HepG2 (cell line): Measurements from ENCODE around the gene NOL12. TPM values are rescaled to one million over a fixed set of nuclear protein-coding genes. Genes with fewer than 3 reads are reported as not detected.
A peak's percentile ranks its signal among the peaks of the same experiment; 100 is the strongest.

Experiments
- ERF ChIP-seq: IDR thresholded peaks from 2 replicates; pipeline ENCODE4 v1.6.1; 2018; ENCODE audit warnings: missing biosample characterization, missing genetic modification reagents
- FOXK1 ChIP-seq: sonication (generic); formaldehyde crosslinking; IDR thresholded peaks from 2 replicates; pipeline ENCODE4 v1.4.0; 2020; ENCODE audit warnings: low read depth, missing genetic modification reagents, borderline replicate concordance
- HNF4A ChIP-seq: sonication (generic); formaldehyde crosslinking; IDR thresholded peaks from 2 replicates; pipeline ENCODE4 v1.4.0; 2020; ENCODE audit warnings: missing genetic modification reagents
- KMT2A ChIP-seq: sonication (generic); formaldehyde crosslinking; IDR thresholded peaks from 2 replicates; pipeline ENCODE4 v1.4.0; 2020; ENCODE audit warnings: missing genetic modification reagents
- SNRNP70 ChIP-seq: fragments of 200-400 bp; formaldehyde crosslinking; IDR thresholded peaks from 2 replicates; pipeline ENCODE4 v1.6.1; 2017; ENCODE audit warnings: mild to moderate bottlenecking, low read depth, low read length, moderate library complexity
- STAG1 ChIP-seq: sonication (generic); formaldehyde crosslinking; IDR thresholded peaks from 2 replicates; pipeline ENCODE4 v1.4.0; 2020; ENCODE audit warnings: missing genetic modification reagents
- ZKSCAN8 ChIP-seq: IDR thresholded peaks from 2 replicates; pipeline ENCODE4 v1.6.1; 2016; ENCODE audit warnings: borderline replicate concordance, missing genetic modification reagents, missing compliant biosample characterization
- ZNF101 ChIP-seq: sonication (generic); formaldehyde crosslinking; IDR thresholded peaks from 2 replicates; pipeline ENCODE4 v1.4.0; 2020; ENCODE audit warnings: mild to moderate bottlenecking, low read depth, missing genetic modification reagents, borderline replicate concordance
- ZNF3 ChIP-seq: IDR thresholded peaks from 2 replicates; pipeline ENCODE4 v1.7.0; 2017; ENCODE audit warnings: inconsistent platforms
- ZNF468 ChIP-seq: sonication (generic); formaldehyde crosslinking; IDR thresholded peaks from 2 replicates; pipeline ENCODE4 v1.8.0; 2022; ENCODE audit warnings: mild to moderate bottlenecking, moderate library complexity, missing genetic modification reagents
- ZNF484 ChIP-seq: sonication (generic); formaldehyde crosslinking; IDR thresholded peaks from 2 replicates; pipeline ENCODE4 v1.5.1; 2020; ENCODE audit warnings: mild to moderate bottlenecking, low read depth, missing genetic modification reagents, borderline replicate concordance
- ZNF557 ChIP-seq: sonication (generic); formaldehyde crosslinking; IDR thresholded peaks from 2 replicates; pipeline ENCODE4 v1.4.0; 2020; ENCODE audit warnings: missing genetic modification reagents
- polyA plus RNA-seq, 8 experiments: library from polyadenylated mRNA; depleted of rRNA in 3 of 8; stranded (reverse) in 7 of 8; unstranded in 1 of 8; fragments of >200 nt; fragmentation: Illumina TruSeq in 4 of 8; extraction: Trizol in 4 of 8; gene quantifications; 2 replicates each; pipeline versions ENCODE4 v1.2.1 to v1.2.3, GENCODE V29; 2011 to 2016; ENCODE audit warnings: low read depth in 4 of 8, missing spikeins in 1 of 8, mixed read lengths in 1 of 8; ENCODE audit not compliant: insufficient read depth in 1 of 8
- total RNA-seq, 5 experiments: library from RNA; depleted of rRNA; stranded (reverse); fragments of >200 nt; fragmentation: Illumina TruSeq; extraction: Trizol; gene quantifications; 2 replicates each; pipeline ENCODE4 v1.2.3, GENCODE V29; 2016; ENCODE audit warnings: low read depth in 1 of 5
- TF ChIP-seq, protein P1 (sequence below): sonication (generic); formaldehyde crosslinking; IDR thresholded peaks from 2 replicates; pipeline ENCODE4 v1.4.0; 2020; ENCODE audit warnings: missing genetic modification reagents, low read depth, mild to moderate bottlenecking, borderline replicate concordance
- TF ChIP-seq, protein P2 (sequence below): sonication (generic); formaldehyde crosslinking; IDR thresholded peaks from 2 replicates; pipeline ENCODE4 v1.4.0; 2020; ENCODE audit warnings: mild to moderate bottlenecking, missing genetic modification reagents
- TF ChIP-seq, protein P3 (sequence below): sonication (generic); formaldehyde crosslinking; IDR thresholded peaks from 2 replicates; pipeline ENCODE4 v1.5.0; 2020; ENCODE audit warnings: missing genetic modification reagents
- TF ChIP-seq, protein P4 (sequence below): IDR thresholded peaks from 2 replicates; pipeline ENCODE4 v1.6.1; 2016; ENCODE audit warnings: missing genetic modification reagents, missing compliant biosample characterization
- TF ChIP-seq, protein P5 (sequence below): sonication (generic); formaldehyde crosslinking; IDR thresholded peaks from 2 replicates; pipeline ENCODE4 v1.4.0; 2020; ENCODE audit warnings: missing genetic modification reagents
- TF ChIP-seq, protein P6 (sequence below): sonication (generic); formaldehyde crosslinking; IDR thresholded peaks from 2 replicates; pipeline ENCODE4 v1.4.0; 2020; ENCODE audit warnings: mild to moderate bottlenecking, low read depth, missing genetic modification reagents
- TF ChIP-seq, protein P7 (sequence below): sonication (generic); formaldehyde crosslinking; IDR thresholded peaks from 2 replicates; pipeline ENCODE4 v1.4.0; 2020; ENCODE audit warnings: missing genetic modification reagents, mild to moderate bottlenecking, borderline replicate concordance

Gene NOL12
- total and polyA plus RNA-seq, 2 of the 13 experiments (the other 11 are each of a cell fraction or from before 2014, with no cell fraction given) = 14.3 to 31.4 TPM

DNA sequence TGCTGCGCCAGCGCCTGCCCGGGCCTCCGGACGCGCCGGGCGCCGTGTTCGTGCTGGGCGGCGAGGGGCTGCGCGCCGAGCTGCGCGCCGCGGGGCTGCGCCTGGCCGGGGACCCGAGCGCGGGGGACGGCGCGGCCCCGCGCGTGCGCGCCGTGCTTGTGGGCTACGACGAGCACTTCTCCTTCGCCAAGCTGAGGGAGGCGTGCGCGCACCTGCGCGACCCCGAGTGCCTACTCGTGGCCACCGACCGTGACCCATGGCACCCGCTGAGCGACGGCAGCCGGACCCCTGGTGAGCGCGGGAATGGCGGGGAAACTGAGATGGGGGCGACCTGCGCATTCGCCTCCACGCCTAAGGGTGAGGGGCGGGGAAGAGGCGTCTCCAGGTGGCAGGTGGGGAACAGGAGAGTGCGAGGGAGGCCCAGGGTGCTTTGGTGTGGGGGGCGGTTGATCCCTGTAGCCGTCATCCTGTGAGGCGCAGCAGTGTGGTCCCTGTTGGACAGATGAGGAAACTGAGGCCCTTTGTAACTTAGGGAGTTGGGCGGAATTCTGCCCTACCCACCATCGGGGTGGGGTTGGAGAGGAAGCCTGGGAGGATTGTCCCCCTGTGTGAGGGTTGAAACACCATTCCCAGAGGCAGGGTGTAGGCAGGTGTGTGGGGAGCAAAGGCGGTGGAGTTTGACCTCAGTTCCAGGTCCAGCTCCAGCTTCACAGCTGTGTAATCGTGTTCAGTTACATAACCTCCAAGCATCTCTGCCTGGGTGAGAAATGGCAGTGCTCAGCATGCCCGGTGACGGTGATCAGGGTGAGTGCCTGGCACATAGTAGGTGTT lies 26.9 kb upstream of the NOL12 start (continued):
- TF ChIP-seq, protein P1, sequence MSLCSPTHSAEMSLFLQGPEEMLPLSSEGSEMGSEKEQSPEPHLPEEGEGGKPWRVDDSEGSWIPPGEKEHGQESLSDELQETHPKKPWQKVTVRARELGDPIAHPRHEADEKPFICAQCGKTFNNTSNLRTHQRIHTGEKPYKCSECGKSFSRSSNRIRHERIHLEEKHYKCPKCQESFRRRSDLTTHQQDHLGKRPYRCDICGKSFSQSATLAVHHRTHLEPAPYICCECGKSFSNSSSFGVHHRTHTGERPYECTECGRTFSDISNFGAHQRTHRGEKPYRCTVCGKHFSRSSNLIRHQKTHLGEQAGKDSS = 0 out of 2 replicates have a peak, but pooled peaks have one; percentile 74
- TF ChIP-seq ZKSCAN8 (CRISPR knock-in tag) (no peak), ZNF484 (CRISPR knock-in tag) (no peak), HNF4A (CRISPR knock-in tag) (peak; percentile 99), ZNF468 (CRISPR knock-in tag) (no peak), STAG1 (CRISPR knock-in tag) (no peak), ZNF557 (CRISPR knock-in tag) (no peak), ZNF101 (CRISPR knock-in tag) (no peak), ZNF3 (no peak), ERF (CRISPR knock-in tag) (peak; percentile 67; the same call in 1 of the 2 replicates), FOXK1 (CRISPR knock-in tag) (peak; percentile 55; the same call in 1 of the 2 replicates), KMT2A (CRISPR knock-in tag) (no peak), SNRNP70 (no peak)
- TF ChIP-seq, protein P2, sequence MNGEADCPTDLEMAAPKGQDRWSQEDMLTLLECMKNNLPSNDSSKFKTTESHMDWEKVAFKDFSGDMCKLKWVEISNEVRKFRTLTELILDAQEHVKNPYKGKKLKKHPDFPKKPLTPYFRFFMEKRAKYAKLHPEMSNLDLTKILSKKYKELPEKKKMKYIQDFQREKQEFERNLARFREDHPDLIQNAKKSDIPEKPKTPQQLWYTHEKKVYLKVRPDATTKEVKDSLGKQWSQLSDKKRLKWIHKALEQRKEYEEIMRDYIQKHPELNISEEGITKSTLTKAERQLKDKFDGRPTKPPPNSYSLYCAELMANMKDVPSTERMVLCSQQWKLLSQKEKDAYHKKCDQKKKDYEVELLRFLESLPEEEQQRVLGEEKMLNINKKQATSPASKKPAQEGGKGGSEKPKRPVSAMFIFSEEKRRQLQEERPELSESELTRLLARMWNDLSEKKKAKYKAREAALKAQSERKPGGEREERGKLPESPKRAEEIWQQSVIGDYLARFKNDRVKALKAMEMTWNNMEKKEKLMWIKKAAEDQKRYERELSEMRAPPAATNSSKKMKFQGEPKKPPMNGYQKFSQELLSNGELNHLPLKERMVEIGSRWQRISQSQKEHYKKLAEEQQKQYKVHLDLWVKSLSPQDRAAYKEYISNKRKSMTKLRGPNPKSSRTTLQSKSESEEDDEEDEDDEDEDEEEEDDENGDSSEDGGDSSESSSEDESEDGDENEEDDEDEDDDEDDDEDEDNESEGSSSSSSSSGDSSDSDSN = peak; percentile 55; the same call in 1 of the 2 replicates
- TF ChIP-seq, protein P3, sequence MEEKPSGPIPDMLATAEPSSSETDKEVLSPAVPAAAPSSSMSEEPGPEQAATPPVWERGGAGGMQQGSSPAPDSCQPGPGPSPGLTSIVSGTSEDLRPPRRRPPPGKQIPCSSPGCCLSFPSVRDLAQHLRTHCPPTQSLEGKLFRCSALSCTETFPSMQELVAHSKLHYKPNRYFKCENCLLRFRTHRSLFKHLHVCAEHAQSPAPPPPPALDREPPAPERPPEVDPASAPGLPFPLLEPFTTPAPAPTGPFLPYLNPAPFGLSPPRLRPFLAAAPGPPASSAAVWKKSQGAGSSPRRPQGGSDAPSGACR (CRISPR knock-in tag) = no peak
- TF ChIP-seq, protein P4, sequence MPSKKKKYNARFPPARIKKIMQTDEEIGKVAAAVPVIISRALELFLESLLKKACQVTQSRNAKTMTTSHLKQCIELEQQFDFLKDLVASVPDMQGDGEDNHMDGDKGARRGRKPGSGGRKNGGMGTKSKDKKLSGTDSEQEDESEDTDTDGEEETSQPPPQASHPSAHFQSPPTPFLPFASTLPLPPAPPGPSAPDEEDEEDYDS (CRISPR knock-in tag) = peak; percentile 49; the same call in 1 of the 2 replicates
- TF ChIP-seq, protein P5, sequence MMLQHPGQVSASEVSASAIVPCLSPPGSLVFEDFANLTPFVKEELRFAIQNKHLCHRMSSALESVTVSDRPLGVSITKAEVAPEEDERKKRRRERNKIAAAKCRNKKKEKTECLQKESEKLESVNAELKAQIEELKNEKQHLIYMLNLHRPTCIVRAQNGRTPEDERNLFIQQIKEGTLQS = peak; percentile 58; the same call in 1 of the 2 replicates
- TF ChIP-seq, protein P6, sequence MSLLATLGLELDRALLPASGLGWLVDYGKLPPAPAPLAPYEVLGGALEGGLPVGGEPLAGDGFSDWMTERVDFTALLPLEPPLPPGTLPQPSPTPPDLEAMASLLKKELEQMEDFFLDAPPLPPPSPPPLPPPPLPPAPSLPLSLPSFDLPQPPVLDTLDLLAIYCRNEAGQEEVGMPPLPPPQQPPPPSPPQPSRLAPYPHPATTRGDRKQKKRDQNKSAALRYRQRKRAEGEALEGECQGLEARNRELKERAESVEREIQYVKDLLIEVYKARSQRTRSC (CRISPR knock-in tag) = no peak
- TF ChIP-seq, protein P7, sequence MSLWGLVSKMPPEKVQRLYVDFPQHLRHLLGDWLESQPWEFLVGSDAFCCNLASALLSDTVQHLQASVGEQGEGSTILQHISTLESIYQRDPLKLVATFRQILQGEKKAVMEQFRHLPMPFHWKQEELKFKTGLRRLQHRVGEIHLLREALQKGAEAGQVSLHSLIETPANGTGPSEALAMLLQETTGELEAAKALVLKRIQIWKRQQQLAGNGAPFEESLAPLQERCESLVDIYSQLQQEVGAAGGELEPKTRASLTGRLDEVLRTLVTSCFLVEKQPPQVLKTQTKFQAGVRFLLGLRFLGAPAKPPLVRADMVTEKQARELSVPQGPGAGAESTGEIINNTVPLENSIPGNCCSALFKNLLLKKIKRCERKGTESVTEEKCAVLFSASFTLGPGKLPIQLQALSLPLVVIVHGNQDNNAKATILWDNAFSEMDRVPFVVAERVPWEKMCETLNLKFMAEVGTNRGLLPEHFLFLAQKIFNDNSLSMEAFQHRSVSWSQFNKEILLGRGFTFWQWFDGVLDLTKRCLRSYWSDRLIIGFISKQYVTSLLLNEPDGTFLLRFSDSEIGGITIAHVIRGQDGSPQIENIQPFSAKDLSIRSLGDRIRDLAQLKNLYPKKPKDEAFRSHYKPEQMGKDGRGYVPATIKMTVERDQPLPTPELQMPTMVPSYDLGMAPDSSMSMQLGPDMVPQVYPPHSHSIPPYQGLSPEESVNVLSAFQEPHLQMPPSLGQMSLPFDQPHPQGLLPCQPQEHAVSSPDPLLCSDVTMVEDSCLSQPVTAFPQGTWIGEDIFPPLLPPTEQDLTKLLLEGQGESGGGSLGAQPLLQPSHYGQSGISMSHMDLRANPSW (CRISPR knock-in tag) = no peak
